ENCODE measurements around the gene C16orf96.

GRCh38 chr16:4640572-4641305 is 84.6 kb downstream of the C16orf96 start:
- TF ChIP-seq CTCF (IDR thresholded peaks at IDR 0.05; ENCODE audit: low read length) (no peak), EZH2 (IDR thresholded peaks at IDR 0.05; ENCODE audit: borderline replicate concordance, low read length) (no peak)

All from OCI-LY1 (cell line).